Glomerular endothelial cell (primary cell): ENCODE results near the gene TATDN3. TPM values are rescaled to one million over a fixed set of nuclear protein-coding genes. Genes with fewer than 3 reads are reported as not detected.

ENCODE experiments used
- total RNA-seq: library from RNA; depleted of rRNA; stranded (reverse); fragments of >200 nt; gene quantifications from 2 replicates; pipeline ENCODE4 v1.2.3, GENCODE V29; 2015

Gene TATDN3
- total RNA-seq, 1 donor from 2014 or later, result 9.5 TPM

Other genes starting within 250 kb of the TATDN3 start
- 7.0 and 21.1 TPM in 2 replicates for gene ATF3, start 183.1 kb upstream of the TATDN3 start, total RNA-seq
- 1.2 and 1.6 TPM in 2 replicates for gene BATF3, start 92.1 kb upstream of the TATDN3 start, total RNA-seq
- gene NSL1, start 117 bp upstream of the TATDN3 start, total RNA-seq, result 25.8 and 26.2 TPM in 2 replicates
- gene SPATA45, start 55.8 kb downstream of the TATDN3 start, total RNA-seq, result not detected in 2 replicates
- gene FLVCR1, start 66.4 kb downstream of the TATDN3 start, total RNA-seq, result 4.1 and 7.1 TPM in 2 replicates
- 0.53 and 0.76 TPM in 2 replicates for gene VASH2, start 158.6 kb downstream of the TATDN3 start, total RNA-seq
- 14.4 and 43.0 TPM in 2 replicates for gene ANGEL2, start 224.0 kb downstream of the TATDN3 start, total RNA-seq